HuH-7 (cell line): Measurements from ENCODE around the gene PLPP3.
A peak's percentile ranks its signal among the peaks of the same experiment; 100 is the strongest.

Experiments used
- DNase-seq: peaks from one replicate; pipeline ENCODE4 v3.0.0; 2011; ENCODE audit warnings: low spot score

The PLPP3 gene

GRCh38 chr1:56576880-56577405 is 2.4 kb downstream of the PLPP3 start:
- DNase-seq = peak; percentile 50

GRCh38 chr1:56575865-56576264 is 3.5 kb downstream of the PLPP3 start:
- DNase-seq = no peak

GRCh38 chr1:56574794-56575193 is 4.6 kb downstream of the PLPP3 start:
- no peak for DNase-seq

GRCh38 chr1:56573311-56573710 is 6.1 kb downstream of the PLPP3 start:
- DNase-seq = no peak

GRCh38 chr1:56572334-56573050 is 6.9 kb downstream of the PLPP3 start:
- DNase-seq = no peak

- no peak for DNase-seq
Observed at GRCh38 chr1:56571448-56571847, 7.9 kb downstream of the PLPP3 start.

- DNase-seq = no peak
Observed at GRCh38 chr1:56570924-56571372, 8.4 kb downstream of the PLPP3 start.

- no peak for DNase-seq
Observed at GRCh38 chr1:56569661-56570060, 9.7 kb downstream of the PLPP3 start.

- no peak for DNase-seq
Observed at GRCh38 chr1:56566994-56567393, 12.4 kb downstream of the PLPP3 start.

- peak; percentile 38 for DNase-seq
Observed at GRCh38 chr1:56566061-56566744, 13.2 kb downstream of the PLPP3 start.

GRCh38 chr1:56564615-56565014 is 14.7 kb downstream of the PLPP3 start:
- DNase-seq = no peak

GRCh38 chr1:56563568-56563967 is 15.8 kb downstream of the PLPP3 start:
- DNase-seq = no peak

GRCh38 chr1:56562891-56563452 is 16.4 kb downstream of the PLPP3 start:
- DNase-seq = no peak

- DNase-seq = no peak
Observed at GRCh38 chr1:56561227-56562019, 17.9 kb downstream of the PLPP3 start.

- no peak for DNase-seq
Observed at GRCh38 chr1:56557746-56558145, 21.6 kb downstream of the PLPP3 start.

GRCh38 chr1:56555448-56555847 is 23.9 kb downstream of the PLPP3 start:
- no peak for DNase-seq

- no peak for DNase-seq
Observed at GRCh38 chr1:56553046-56553445, 26.3 kb downstream of the PLPP3 start.

- DNase-seq = no peak
Observed at GRCh38 chr1:56552349-56552748, 27.0 kb downstream of the PLPP3 start.

- DNase-seq = no peak
Observed at GRCh38 chr1:56551691-56552090, 27.7 kb downstream of the PLPP3 start.

GRCh38 chr1:56550859-56551188 is 28.5 kb downstream of the PLPP3 start:
- no peak for DNase-seq

GRCh38 chr1:56550138-56550858 is 29.1 kb downstream of the PLPP3 start:
- no peak for DNase-seq

GRCh38 chr1:56548571-56548970 is 30.8 kb downstream of the PLPP3 start:
- DNase-seq = no peak
